HK-2 (cell line): Measurements from ENCODE around the gene DCPS.
"Not testable (repeated sequence)": the region's sequence is repeated elsewhere in the genome, so short reads cannot be mapped to it uniquely, and the experiment has no call there.

Source experiments
- DNase-seq: peaks from one replicate; pipeline ENCODE4 v3.0.0-alpha.2; 2018; ENCODE audit not compliant: unreplicated experiment

The DCPS gene

GRCh38 chr11:126288237-126288636 is 15.6 kb upstream of the DCPS start:
- DNase-seq, result no peak

DNA sequence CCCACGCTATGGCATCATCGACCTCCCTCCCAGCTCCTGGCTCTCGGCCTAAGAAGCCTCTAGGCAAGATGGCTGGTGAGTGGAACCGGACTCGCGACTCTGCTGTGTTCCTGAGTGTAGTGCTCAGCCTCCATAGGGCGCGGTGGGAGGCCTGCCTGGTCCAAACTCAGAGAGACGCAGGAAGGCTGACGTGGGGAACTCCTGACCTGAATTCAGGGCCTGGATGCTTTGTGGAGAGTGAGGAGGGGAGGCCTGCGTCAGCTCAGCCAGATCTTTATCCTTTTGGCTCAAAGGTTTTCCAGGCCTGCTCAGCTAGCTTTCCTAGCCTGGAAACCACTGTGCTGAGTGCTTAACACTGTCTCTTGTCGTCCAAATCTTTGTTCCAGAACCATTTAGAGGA is 13.0 kb upstream of the DCPS start:
- DNase-seq, result no peak

GRCh38 chr11:126293726-126294125 is 10.1 kb upstream of the DCPS start:
- DNase-seq, result no peak

DNA sequence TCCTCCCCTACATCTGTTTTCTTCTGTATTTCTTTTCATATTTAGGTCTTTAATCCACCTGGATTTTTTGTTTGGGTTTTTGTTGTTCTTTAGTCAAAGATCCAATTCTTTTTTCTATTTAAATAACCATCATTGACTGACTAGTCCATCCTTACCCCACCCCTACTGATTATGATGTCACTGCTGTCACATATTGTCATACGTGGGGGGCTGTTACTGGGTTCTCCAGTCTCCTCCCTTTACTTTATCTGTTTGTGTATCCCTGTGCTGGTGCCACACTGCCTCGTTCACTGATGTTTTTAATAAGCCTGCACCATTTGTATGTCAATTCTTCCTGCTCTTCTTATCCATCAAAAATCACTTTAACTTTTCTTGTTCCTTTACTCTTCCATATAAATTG is 6.9 kb upstream of the DCPS start:
- no peak for DNase-seq

DNA sequence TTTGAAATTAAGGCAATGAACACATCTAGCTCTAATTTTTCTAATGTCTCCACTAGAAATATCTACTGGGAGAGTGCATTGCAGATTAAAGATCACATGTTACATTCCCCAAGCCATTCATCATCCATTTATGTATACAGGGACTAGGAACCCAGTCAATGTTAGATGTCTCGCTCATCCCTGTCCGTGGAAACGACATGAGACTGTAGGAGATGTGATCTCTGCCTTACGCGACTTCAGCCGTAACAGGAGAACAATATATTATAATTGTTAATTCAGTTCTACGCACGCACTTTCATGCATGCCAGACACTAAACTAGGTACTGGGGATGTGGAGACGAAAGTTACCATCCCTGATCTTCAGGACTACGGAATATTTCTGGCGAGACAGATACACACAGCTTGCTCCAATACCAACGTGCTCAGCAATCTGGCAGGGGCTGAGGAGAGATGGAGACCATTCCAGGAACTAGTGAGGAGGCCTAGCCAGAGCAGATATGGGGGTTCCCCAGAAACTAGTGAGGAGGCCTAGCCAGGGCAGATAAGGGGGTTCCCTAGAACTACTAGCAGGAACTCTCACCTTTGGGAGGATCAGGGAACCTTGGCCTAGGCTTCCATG is 706 bp downstream of the DCPS start:
- no peak for DNase-seq

DNA sequence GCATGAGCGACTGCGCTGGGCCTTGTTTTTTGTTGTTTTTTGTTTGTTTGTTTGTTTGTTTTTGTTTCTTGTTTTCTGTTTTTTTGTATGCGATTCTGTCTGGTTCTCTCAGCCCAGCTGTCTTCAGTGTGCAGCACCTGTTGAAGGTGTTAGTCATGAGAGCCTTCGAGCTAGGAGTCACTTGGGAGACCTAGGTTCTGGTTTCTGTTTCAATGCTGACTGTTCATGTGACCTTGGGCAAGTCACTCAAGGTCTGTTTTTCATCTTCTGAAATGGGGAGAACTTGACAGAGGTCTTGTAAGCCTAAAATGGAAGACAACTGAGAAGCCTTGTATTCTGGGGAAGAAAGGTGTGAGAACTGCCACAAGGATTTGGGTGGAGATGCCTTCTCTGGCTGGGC is 1.8 kb downstream of the DCPS start:
- no peak for DNase-seq

GRCh38 chr11:126307706-126308105 is 3.8 kb downstream of the DCPS start:
- no peak for DNase-seq

GRCh38 chr11:126308271-126308671 is 4.4 kb downstream of the DCPS start:
- no peak for DNase-seq

- DNase-seq, result not testable (repeated sequence)
Observed at GRCh38 chr11:126308771-126309170, 4.9 kb downstream of the DCPS start.

- peak; percentile 55 for DNase-seq
Observed at GRCh38 chr11:126310200-126310991, 6.5 kb downstream of the DCPS start.

DNA sequence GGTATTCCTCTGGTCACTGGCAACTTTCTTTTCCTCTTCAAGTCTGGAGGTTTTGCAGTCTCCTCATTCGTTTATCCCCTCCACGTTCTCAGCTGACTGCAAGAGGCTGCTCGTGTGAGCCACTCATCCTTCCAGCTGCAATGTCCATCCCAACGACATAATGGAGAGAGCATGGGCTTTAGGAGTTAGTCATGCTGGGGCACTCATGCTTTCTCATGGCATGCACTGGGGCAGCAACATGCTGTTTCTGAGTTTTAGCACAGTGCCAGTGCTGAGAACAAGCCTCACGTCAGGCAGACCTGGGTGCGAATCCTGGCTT is 7.1 kb downstream of the DCPS start:
- no peak for DNase-seq

GRCh38 chr11:126311401-126312291 is 7.8 kb downstream of the DCPS start:
- DNase-seq, result no peak

DNA sequence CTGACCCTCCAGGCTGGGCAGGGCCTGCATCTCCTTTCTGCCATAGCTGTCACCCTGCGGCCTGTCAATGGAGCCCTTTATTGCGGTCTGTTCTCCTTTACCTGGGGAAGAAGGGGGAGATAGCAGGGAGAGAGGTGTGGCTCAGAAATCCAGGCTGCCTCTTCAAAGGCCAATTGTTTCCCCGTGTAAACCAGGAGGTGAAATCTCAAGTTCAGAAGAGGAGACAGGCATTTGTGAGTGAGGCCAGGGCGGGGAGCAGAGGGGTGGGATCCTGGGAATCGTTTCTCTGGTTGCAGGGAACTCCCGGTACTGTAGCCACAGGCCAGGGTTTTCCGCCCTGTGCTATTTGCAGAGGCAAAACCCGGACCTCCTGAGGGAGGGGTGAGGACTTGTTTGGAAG is 9.1 kb downstream of the DCPS start:
- DNase-seq, result no peak

- no peak for DNase-seq
Observed at GRCh38 chr11:126313826-126314225, 10.0 kb downstream of the DCPS start.

GRCh38 chr11:126317432-126317755 is 13.5 kb downstream of the DCPS start:
- DNase-seq, result no peak

DNA sequence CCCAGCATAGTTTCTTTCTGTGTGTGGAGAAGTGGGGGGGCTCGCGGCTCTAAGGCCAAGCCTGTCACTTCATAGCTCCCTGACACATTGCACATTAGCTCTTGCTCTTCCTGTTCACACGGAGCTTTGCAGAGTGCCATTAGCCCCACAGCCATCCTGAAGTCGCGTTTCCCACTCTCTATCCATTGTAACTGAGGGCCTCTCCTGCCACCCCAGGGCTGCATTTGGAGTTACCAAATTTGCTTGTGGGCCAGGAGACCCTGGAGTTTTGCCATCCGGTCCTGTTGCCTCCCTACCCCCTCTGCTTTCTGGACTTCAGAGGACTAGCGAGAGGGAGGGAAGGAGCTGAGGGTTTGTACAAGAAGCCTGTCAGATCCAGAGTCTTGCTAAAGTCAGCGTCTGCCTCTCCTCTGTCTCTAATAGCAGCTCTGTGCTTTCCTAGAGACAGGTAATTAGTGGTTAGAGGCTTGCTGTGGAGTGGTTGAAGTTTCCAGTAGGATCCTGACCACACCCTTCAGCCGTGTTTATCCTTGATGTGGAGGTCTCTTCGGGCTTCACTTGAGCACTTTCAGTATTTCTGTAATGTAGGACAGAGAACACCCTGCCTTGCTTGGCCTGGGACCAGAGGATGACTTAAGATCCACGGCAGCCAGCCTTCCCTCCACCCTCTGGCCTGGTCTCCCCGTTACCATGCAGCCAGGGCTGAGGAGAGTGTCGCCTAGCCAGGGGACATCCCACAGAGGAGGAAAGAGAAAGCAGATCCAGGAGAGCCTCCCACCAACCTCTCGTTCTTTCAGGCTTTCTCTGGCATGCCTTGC is 14.1 kb downstream of the DCPS start:
- DNase-seq, result no peak

DNA sequence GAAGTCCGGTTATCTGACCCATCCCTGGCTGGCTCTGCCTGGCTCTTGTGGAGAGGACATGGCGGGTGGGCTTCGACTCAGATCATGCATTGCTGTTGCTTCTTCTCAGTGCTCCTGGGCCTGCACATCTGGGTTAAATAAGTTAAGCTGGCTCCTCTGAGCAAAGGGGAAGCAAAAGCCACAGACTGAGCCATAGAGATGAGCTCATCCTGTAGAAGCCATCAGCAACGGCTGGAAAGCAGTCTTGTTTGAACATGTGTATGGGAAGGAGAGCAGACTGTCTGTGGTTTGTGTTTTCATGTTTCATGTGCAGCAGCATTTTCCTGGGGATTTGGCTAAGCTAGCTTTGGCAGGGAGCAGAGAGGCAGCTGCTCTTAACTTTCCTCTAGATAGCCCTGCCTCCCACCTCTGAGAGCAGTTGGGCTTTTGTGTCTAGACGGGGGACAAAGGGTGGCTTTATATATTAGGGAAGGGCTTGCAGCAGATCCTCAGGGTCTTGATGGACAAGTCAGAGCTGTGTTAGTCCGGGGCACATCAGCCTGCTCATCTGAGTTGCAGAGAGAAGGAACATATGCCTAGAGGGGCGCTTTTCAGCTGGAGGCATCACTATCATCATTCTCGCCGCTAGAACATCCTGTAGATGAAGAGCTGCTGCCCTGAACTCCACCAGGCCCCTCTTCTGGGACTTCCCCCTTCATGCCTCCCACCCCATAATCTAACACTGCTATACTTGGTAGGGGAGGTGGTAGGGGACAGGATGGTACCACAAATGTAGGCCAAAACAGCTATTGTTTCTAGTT is 14.9 kb downstream of the DCPS start:
- no peak for DNase-seq

DNA sequence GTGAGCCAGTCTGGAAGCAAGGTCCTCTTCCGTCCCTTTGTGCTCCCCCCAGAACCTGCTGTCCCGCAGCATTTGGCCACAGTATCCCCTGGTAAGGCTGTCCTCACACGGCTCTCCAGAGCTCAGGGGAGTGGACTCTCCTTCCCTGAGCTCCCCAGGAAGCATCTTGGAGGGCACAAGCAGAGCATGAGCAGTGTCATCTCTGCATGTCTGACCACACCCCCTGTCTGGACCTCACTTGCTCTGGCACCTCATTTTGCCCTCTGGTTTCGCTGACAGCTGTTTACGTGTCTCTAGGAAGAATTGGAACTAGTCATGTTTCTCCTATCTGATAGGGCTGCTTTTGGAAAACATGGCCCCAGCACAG is 15.5 kb downstream of the DCPS start:
- no peak for DNase-seq

DNA sequence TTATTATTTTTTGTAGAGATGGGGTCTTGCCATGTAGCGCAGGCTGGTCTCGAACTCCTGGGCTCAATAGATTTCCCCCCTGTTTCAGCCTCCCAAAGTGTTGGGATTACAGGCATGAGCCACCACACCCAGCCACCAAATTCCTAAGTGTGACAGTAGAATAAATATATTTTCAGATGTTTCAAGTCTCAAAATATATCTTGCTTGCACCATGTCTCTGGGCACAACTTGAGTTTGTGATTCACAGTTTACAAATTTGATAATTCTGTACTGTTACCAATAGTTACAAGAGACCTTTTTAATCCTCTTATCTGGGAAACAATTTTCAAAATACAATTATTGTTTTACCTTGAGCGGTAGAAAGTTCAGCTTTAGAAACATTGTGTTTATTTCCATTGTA is 19.1 kb downstream of the DCPS start:
- no peak for DNase-seq

DNA sequence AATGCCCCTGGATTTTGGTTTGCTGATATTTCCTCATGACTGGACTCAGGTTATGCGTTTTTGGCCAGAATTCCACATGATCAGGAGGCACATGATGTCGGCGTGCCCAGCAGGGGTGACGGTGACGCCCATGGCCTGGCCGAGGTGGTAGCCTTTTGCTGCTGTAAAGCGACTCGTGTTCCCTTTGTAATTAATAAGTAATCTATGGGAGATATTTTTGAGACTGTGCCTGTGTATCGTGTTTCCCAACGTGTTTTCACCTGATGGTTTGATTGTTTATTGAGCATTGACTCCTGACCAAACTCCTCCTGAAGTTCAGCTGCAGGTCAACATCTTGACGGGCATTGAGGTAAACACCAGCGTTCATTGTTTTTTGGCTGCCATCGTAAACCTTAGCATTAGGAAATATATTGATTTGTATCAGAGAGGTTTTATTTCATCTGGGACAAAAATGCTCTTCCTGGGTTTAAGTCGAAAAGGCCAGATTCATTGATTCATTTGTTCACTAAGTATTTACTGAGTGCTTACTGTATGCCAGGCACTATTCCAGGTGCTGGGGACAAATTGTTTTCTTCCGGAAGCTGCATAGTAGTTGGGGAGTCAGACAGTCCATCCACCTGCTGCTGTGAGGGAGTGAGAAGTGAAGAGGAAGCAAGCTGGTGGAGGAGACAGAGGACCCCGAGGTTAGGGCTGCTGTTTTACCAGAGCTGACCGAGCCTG is 23.6 kb downstream of the DCPS start:
- no peak for DNase-seq

- no peak for DNase-seq
Observed at GRCh38 chr11:126328001-126328390, 24.1 kb downstream of the DCPS start.
